ENCODE results near the gene TRIM25. TPM values are rescaled to one million over a fixed set of nuclear protein-coding genes. Genes with fewer than 3 reads are reported as not detected.

TRIM25 gene
- total RNA-seq, 1 experiment from 2014 or later, result 23.8 TPM

GRCh38 chr17:56928586-56928985, 14.7 kb upstream of the TRIM25 start:
- DNase-seq (ENCODE audit: low spot score), result no peak

- DNase-seq (ENCODE audit: low spot score), result no peak
Observed at GRCh38 chr17:56926704-56927103, 12.9 kb upstream of the TRIM25 start.

GRCh38 chr17:56926270-56926669, 12.4 kb upstream of the TRIM25 start:
- DNase-seq (ENCODE audit: low spot score), result no peak

- no peak for DNase-seq (ENCODE audit: low spot score)
Observed at GRCh38 chr17:56925088-56925487, 11.2 kb upstream of the TRIM25 start.

GRCh38 chr17:56919717-56920116, 5.9 kb upstream of the TRIM25 start:
- DNase-seq (ENCODE audit: low spot score), result no peak

- DNase-seq (ENCODE audit: low spot score), result no peak
Observed at GRCh38 chr17:56918916-56919315, 5.1 kb upstream of the TRIM25 start.

- no peak for DNase-seq (ENCODE audit: low spot score)
Observed at GRCh38 chr17:56917559-56918296, 3.9 kb upstream of the TRIM25 start.

GRCh38 chr17:56914581-56915273, 878 bp upstream of the TRIM25 start:
- no peak for DNase-seq (ENCODE audit: low spot score)

- no peak for DNase-seq (ENCODE audit: low spot score)
Observed at GRCh38 chr17:56913353-56913866, 439 bp downstream of the TRIM25 start.

GRCh38 chr17:56913000-56913311, 893 bp downstream of the TRIM25 start:
- no peak for DNase-seq (ENCODE audit: low spot score)

- no peak for DNase-seq (ENCODE audit: low spot score)
Observed at GRCh38 chr17:56912105-56912999, 1.5 kb downstream of the TRIM25 start.

- DNase-seq (ENCODE audit: low spot score), result no peak
Observed at GRCh38 chr17:56910509-56911235, 3.2 kb downstream of the TRIM25 start.

GRCh38 chr17:56909742-56910508, 3.9 kb downstream of the TRIM25 start:
- DNase-seq (ENCODE audit: low spot score), result no peak

- DNase-seq (ENCODE audit: low spot score), result no peak
Observed at GRCh38 chr17:56908001-56908542, 5.8 kb downstream of the TRIM25 start.

- no peak for DNase-seq (ENCODE audit: low spot score)
Observed at GRCh38 chr17:56903560-56903959, 10.3 kb downstream of the TRIM25 start.

GRCh38 chr17:56902348-56902747, 11.5 kb downstream of the TRIM25 start:
- peak; percentile 35 for DNase-seq (ENCODE audit: low spot score)

- no peak for DNase-seq (ENCODE audit: low spot score)
Observed at GRCh38 chr17:56899403-56899802, 14.4 kb downstream of the TRIM25 start.

GRCh38 chr17:56898874-56899273, 15.0 kb downstream of the TRIM25 start:
- no peak for DNase-seq (ENCODE audit: low spot score)

GRCh38 chr17:56897646-56898424, 16.0 kb downstream of the TRIM25 start:
- no peak for DNase-seq (ENCODE audit: low spot score)

- no peak for DNase-seq (ENCODE audit: low spot score)
Observed at GRCh38 chr17:56896968-56897359, 16.9 kb downstream of the TRIM25 start.

Data from H4 (cell line).